Mesenteric fat pad (tissue), 1 donor: Measurements from ENCODE around the gene FRMD4B. TPM values are rescaled to one million over a fixed set of nuclear protein-coding genes. Genes with fewer than 3 reads are reported as not detected.
"Not testable (repeated sequence)": the region's sequence is repeated elsewhere in the genome, so short reads cannot be mapped to it uniquely, and the experiment has no call there.

Source experiments
- DNase-seq: peaks from one replicate; pipeline ENCODE4 v3.0.0-alpha.2; 2020; ENCODE audit warnings: low spot score
- total RNA-seq: library from RNA; stranded (reverse); fragmentation: NEBNext Ultra II Directional; extraction: Animal tissue kit (Norgen Biotek cat#: 25700); gene quantifications from one replicate; pipeline ENCODE4 v1.2.1, GENCODE V29; 2021
- donor health status: DM: yes; HTN: yes; CAD: no.

Gene FRMD4B
- total RNA-seq, 1 donor from 2014 or later: 30.5 TPM

DNA sequence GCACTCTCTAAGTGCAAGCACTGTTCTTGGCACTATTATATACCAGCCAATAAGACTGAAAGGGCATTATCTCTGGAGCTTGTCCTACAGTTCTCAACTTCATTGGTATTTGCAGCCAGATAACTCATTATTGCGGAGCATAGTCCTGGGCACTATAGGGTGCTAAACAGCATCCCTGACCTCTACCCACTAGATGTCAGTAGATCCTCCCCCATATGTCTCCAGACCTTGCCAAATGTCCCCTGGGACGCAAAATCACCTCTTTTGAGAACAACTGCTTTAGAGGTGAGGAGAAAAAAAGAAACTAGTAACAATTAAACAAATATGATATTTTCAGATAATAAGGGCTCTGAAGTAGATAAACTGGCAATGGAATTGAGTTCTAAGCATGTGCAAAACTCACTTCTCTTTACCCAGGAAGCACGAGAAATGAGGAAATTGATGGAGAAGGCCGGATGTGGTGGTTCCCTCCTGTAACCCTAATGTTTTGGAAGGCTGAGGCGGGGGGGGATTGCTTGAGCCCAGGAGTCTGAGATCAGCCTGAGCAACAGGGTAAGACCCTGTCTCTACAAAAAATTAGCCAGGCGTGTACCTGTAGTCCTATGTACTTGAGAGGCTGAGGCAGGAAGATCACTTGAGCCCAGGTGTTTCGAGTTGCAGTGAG, 61.4 kb downstream of the FRMD4B start:
- no peak for DNase-seq

- DNase-seq: no peak
These were observed 61.9 kb downstream of the FRMD4B start for GRCh38 chr3:69323941-69324340.

DNA sequence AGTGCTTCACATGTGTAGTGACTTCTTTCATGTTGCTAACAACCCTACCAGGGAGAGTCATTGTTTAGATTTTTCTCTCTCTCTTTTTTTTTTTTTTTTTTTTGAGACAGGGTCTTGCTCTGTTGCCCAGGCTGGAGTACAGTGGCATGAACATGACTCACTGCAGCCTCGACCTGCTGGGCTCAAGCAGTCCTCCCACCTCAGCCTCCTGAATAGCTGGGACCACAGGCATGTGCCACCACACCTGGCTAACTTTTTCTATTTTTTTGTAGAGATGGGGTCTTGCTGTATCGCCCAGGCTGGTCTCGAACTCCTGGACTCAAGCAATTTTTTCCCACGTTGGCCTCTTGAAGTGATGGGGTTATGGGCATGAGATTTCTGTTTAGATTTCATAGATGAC, 63.4 kb downstream of the FRMD4B start:
- not testable (repeated sequence) for DNase-seq

DNA sequence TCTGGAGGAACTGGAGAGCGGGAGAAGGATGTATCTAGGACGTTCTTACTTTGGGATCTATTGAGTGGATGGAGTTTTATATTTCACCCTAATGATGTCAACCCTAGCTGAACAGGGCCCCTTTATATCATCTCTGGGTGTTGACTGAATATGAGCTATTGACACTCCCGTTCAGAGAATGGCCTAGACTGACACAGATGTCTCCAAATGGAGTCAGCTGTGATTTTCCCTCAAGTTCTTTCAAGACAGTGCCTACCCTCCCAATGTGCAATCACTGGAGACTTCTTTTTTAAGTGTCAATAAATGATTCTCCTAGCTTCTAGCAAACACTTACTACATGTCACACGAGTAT, 63.8 kb downstream of the FRMD4B start:
- no peak for DNase-seq

DNA sequence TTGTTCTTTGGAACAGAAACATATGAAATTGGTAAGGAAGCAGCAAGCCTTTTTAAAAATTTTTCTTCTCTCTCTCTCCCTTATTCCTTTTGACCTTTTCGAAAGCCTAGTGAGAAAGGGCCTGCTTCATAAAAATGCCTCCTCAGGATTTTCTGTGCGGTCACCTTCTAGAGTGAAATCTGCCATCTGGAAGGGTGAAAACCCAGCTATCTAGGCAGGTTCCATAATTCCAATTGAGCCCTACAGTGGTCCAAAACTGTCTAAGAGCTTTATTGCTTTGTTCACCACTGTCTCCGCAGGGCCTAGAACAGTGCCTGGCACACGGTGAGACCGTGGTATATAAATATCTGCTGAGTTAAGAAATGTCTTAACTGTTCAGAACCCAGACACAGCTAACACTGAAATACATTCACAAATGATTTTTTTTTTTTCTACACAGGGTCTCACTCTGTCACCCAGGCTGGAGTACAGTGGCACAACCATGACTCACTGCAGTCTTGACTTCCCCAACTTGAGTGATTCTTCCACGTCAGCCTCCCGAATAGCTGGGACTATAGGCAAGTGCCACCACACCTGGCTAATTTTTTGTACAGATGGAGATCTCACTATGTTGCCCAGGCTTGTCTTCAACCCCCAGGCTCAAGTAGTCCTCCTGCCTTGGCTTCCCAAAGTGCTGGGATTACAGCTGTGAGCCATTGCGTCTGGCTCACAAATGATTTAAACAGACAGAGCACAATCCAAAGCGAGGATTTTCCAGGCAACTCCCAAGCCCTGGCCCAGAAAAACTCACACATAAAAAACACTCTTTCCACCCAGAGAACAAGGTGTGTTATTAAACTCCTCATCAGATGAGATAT, 64.4 kb downstream of the FRMD4B start:
- no peak for DNase-seq

GRCh38 chr3:69320871-69321271, 65.0 kb downstream of the FRMD4B start:
- DNase-seq: no peak

DNA sequence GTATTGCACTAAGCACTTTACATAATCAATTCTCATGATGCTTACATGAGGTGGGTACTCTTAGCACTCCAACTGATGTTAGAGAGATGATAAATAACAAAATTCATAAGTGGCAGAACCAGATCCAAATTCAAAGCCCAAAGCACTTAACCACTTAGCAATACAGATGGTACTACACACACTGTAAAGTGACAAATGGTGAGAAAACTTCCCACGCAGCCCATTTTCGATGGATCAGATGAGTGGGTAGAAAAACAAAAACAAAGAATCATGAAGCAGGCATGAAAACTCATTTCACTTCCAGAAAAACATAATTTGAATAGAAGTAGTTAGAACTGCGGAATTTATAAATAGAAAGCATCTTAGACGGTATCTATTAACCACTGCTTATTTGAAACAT, 66.2 kb downstream of the FRMD4B start:
- no peak for DNase-seq

DNA sequence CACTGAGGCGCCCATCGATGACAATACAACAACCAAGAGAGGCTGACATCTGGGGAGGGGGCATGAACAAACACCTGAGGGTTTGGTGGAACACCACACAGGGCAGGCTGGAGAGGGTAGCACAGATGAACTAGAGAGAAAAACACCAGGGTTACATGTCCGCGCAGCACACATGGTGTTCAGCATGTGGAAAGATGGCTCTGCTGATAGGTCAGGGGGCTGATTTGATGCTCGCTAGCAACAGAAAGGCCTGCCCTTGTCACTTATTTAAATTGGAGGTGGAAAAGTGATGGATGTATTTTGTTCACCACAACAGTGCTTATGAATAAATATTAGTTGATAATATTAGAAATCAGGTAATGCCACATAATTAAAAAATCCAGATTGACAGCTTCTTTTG, 67.5 kb downstream of the FRMD4B start:
- DNase-seq: no peak

GRCh38 chr3:69313251-69313650, 72.6 kb downstream of the FRMD4B start:
- no peak for DNase-seq

GRCh38 chr3:69309814-69310213, 76.1 kb downstream of the FRMD4B start:
- DNase-seq: no peak

- no peak for DNase-seq
These were observed 79.4 kb downstream of the FRMD4B start for GRCh38 chr3:69306239-69307185.

DNA sequence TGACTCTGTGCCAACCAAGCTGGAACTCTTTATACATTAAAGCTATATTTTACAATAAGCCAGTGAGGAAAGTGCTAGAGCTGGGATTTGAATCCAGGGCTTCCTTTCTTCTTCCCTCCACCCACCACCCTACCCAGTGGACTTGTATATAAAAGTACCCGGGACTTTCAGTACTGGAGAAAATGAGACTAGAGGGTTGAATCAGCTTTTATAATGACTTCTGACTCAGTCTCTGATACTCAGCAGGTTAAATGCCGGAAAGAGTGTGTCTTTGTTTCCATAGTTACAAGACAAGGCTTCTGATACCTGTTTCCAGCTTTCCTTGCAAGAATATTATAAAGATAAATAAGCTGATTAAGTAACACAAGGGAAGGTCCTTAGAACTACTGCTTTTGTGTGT, 80.9 kb downstream of the FRMD4B start:
- DNase-seq: no peak

- DNase-seq: no peak
These were observed 81.5 kb downstream of the FRMD4B start for GRCh38 chr3:69304396-69304795.

DNA sequence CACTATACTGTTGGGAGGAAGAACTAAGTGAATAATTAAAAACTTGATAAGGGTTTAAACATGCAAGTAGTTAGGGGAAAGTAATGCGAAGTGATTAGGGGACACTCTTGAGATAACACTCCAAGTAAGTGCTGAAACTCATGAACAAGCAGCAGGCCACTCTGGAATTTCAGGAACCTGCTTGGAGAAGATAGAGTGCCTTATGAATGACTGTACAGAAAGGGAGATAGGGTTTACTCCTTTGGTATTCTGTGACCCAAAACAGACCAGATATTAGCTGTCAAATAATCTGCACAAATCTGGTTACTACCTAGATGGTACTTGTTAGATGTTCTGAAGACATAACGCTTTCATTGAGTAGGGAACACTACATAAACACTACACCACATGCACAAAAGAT, 85.6 kb downstream of the FRMD4B start:
- no peak for DNase-seq

GRCh38 chr3:69299344-69299743, 86.5 kb downstream of the FRMD4B start:
- no peak for DNase-seq

- DNase-seq: no peak
These were observed 88.4 kb downstream of the FRMD4B start for GRCh38 chr3:69297501-69297900.

- DNase-seq: no peak
These were observed 88.9 kb downstream of the FRMD4B start for GRCh38 chr3:69296995-69297394.

DNA sequence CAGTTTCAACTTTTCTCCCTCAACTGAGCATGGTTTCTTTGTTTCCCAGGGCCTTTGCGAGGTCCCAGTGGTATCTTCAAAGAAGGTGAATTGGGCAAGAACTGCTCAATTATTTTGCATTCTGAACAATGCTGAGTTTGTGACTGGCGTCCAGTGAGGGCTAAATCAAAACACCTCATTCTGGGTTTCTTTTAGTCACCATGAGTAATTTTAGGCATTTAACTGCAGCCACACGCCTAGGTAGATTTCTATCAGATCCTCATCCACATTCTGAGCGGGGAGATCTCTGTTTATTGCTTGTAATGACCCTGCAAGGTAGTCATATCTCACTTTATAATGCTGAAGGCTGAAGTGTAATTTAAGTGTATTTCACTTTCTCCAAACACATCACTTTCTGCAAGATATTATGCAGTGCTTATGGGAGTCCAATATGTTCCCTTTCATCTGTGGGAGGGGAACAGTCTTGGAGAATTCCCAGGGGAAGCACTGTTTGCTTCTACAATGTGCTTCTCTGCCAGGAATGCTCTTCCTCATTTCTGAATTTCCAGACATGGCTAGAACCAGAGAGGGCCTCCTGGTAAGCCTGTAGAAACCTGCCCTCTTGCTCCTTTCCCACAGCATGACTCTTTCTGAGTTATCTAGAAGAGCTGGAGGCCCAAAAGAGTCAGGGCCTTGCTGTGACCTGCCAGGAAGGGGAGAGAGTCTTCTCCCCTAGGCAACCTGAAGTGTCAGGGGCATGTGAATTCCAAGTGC, 91.7 kb downstream of the FRMD4B start:
- no peak for DNase-seq

DNA sequence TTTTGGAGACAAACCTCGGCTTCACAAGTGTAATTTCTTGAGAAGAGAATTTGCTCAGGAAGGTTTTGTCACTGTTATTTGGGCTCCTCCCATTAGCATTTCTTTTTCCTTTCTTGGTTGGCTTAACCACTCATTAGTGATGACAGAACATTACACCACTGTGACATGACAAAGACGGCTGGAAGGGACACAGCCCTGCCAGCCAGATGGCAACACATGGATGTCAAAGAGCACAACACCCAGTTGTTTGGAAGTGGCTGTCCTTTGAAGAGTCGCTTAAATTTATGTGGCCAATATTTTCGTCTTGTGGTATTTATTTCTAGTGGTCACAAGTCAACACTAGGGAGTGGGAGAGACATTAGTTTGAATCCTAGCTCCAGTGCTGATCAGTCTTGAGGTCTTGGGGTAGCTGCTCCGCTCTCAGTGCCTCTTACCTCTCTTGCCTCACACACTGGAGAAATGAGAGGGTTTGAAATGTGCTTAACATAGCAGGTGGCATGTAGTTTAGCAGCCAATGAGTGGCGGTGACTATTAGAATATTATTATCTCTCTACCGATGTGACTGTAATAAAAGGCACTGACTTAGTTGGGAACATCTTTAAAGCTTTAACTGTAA, 92.8 kb downstream of the FRMD4B start:
- DNase-seq: no peak

DNA sequence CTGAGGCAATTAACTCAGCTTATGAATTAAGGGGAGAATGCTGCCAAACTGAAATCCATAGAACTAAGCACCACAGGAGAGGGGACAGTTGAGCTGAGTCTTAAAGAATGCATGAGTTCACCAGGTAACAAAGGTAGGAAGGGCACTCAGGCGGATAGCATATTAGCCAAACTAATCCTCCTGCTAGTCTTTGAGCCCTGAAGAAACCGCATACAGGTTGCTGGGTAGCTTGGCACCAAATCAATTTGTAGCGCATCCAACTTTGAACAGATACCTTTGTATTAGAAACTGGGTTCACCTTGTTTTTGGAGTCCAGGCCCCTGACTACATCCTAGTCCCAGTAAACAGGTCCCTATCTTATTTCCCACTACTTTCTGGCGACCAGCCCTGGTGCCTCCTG, 93.7 kb downstream of the FRMD4B start:
- DNase-seq: no peak

DNA sequence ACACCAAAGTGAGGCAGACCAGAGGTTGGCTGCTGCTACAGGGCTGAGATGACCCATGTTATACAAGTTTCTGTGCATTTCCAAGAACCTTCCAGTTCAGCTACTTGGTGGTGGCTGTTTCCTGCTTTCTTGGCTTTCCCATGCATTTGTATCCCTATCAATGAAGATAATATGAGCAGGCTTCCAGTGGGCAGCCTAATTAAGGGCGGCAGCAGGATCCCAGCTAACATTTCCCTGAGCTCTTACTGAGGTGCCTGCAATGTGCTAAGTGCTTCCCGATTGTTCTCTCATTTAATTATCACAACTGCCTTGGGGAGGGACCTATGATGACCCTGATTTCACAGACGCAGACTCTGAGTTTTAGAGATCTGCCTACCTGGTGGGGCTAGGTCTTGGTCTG, 95.5 kb downstream of the FRMD4B start:
- no peak for DNase-seq
